Measurements from ENCODE around the gene OCA2.

Gene OCA2

DNA sequence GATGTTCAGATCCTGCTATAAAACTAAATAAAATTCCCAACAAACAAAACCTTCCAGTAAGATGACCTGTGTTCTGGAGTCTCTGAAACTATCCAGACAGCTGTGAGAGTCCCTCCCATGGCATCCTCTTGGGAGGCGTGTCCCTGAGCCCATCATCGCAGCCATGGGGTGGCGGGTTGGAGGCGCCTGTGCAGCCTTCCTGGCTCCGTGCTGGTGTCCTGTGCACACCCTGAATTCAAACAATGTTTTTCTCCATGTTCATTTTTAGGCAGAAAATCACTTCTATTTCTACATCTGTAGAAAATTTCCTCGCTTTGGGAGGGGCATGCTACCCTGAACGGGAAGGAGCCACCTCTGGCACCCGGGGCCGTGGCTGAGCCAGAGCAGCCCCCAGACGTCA lies 19.4 kb upstream of the OCA2 start:
- DNase-seq, result no peak

DNA sequence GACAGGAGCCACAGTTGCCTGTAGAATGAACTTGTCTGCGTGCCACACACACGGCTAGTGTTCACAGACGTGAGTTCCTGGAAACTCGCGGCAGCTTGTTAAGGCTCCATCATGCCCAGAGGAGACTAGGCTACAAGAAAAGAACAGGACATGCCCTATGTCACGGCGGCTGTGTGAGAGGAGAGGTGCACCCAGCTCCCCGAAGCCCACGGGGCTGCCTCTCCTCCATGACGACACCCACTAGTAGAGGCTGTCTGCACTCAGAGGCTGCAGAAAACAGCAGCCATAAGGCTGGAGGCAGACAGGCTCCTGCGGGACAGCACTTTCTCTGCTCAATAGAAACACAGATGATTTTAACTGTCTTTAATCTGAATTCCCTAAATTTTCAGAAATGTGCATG lies 19.0 kb upstream of the OCA2 start:
- DNase-seq, result no peak

DNA sequence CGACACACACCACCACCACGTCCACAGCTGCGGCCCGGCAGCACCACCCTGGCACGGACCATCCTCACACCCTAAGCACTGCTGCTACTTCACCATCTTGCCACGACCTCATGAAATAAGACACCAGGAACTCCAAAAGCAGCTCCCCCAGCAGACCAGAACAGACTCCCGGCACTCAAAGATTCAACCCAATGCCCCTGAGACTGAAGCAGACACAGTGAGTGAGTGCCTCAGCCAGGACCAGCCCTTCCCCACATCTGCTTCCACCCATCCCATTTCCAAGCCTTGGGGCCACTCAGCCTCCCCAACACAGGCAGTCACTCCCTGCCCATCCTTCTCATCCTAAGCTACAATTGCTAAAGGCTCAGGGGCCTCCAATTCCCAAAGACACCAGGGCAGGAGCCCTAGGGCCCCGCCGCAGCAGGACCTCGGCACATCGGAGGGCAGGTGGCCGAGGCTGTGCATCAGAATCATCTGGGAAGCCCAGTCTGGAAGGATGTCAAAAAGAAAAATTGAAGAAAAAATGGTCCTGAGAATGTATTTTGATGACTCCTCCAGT lies 18.4 kb upstream of the OCA2 start:
- no peak for DNase-seq

DNA sequence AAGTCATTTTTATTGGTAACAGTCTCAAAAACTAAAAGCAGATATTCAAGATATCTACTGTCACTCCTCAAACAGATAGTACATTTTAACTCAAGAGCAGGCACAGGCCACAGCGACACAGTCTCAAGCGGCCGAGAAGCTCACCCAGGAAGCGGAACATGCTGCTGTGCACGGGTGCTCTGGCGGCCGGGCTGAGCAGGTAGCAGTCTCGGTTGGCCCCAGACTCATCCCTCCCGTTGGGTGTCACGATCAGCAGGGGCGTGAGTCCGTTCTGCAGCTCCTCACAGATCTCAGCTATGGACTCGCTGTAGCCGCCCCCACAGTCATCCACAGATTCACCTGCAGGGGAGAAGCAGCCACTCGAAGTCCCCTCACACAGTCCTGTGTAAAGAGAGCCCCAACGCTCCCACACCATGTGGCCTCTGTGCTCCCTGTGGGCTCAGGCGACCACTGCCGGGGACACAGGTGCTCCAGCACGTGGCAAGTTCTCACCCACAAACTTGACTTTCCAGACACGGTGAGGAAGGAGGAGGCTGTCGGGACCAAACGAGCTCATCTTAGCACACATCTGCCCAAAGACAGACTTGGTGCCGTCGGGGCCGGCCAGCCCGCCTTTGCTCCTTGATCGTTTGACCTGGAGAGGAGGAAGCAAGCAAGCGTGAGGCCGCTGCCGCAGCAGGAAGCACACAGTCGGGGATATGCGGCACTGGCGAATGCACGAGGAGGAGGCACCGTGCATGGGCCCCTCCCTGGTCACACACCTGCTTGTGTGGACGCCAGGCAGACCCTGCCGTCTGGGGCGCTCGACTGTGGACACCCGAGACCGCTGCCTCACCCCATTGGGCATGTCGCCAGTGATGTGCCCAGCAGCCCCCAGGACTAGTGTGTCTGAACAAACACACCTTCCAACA lies 17.7 kb upstream of the OCA2 start:
- no peak for DNase-seq

DNA sequence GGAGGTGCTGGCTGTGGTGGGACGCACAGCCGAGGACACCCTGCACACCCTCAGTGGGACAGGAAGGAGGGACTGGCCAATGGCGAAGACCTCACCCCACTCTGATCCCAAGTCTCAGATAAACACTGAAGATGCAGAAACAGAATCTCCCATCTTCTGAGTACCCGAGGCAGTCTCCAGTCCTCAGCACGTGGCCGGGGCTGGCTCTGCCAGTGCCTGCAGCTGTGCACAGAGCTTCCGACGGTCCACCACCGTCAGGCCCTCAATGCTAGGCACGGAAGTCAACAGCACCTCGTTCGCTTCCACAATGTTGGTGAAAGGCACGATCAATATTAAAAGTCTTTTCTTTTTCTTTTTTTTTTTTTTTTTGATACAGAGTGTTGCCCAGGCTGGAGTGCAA lies 16.8 kb upstream of the OCA2 start:
- no peak for DNase-seq

DNA sequence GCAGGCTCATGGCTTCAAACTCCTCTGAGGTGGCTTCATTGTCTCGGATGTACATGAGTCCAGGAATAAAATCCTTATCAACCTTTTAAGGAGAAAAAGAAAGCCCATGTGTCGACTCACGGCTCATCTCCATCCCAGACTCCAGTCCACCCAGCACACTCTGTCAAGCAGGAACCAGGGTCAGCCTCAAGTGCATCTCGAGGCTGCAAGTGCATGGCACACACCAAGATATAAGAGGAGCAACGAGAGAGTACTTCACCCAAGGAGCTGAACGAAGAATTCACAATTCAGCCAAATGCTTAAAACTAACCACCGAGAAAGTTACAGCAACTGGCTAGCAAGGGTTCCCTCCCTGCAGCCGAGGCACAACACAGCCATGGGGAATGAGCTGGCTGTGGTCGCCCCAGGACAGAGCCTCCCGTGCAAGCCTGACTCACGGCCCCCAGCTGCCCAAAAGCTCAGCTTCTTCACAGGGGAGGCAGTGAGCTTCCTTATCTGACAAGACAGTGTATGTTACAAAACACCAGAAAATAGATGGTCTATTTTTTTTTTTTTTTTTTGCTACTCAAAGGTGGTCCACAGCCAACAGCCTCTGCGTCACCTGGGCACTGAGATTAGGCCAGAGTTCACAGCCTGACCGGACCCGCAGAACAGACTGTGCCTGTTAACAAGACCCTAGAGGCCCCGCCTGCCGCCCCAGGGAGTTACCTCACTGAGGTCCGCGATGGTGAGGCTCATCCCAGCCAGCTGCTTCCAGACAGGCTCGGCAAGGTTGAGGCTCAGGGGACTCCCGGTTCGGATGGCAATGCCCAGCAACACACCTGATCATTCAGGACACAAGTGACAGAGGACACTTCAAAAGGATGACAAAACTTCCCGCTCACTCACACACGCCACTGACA lies 15.9 kb upstream of the OCA2 start:
- no peak for DNase-seq

DNA sequence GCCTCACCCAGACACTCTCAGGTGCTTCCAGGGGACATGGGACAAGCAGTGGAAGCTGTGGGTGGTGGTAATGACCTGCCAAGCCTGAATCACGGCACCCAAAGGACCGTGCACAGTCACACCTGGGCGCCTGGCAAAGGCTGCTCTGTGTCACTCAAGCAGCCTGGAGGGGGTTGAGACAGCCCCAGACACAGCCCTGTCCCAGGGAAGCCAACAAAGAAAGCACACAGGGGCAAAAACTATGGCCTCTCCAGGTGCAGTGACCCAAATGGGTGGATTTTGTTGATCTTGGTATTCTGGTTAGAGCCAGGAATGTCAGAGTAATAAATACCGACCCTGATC lies 15.0 kb upstream of the OCA2 start:
- no peak for DNase-seq

DNA sequence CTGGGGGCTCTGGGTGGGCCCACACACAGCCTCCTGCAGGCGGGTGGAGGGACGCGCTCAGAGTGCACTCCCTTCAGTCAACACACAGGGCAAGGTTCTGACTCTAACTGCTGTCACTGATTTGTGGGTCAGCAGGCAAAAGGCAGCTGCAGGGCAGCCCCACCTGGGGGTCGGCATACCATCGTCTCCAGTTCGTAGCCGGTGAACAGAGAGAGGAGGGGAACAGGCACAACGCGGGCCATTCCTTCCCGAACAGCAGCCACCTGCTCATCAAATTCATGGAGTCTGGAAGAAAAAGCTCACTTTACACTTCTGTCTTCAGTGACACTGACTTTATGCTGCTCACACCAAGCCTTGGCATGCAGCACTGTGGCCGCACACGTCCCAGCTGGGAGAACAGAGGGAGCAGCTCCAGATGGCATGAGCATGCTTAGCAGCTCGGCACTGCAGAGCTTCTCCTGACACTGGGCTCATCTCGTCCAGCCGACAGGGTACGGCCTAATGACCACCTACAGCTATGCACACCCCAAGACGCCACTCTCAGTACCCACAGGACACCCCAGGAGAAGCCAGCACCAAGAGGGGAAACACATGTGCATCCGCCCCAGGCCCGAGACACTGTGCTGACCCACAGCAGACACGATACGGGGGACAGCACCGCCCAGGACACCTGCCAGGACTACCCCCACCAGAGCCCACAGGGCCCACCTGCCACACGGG lies 14.4 kb upstream of the OCA2 start:
- no peak for DNase-seq

DNA sequence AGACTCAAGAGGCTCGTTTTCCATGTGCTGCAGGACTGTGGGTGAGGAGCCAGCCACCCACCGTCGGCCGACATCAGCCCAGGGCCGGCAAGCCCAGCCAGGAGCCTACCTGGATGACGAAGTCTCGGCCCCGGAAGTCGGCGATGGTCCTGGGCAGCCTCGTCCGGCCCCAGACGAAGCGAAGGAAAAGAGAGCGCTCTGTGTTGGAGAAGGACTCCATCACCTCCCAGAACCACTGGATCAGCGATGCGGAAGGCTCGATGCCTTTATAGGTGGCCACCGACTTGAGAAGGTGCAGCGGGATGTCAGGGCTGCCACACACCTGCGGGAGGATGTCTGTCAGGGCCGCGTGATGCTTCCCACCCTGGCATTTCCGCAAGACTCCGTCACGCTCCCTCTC lies 13.8 kb upstream of the OCA2 start:
- no peak for DNase-seq

DNA sequence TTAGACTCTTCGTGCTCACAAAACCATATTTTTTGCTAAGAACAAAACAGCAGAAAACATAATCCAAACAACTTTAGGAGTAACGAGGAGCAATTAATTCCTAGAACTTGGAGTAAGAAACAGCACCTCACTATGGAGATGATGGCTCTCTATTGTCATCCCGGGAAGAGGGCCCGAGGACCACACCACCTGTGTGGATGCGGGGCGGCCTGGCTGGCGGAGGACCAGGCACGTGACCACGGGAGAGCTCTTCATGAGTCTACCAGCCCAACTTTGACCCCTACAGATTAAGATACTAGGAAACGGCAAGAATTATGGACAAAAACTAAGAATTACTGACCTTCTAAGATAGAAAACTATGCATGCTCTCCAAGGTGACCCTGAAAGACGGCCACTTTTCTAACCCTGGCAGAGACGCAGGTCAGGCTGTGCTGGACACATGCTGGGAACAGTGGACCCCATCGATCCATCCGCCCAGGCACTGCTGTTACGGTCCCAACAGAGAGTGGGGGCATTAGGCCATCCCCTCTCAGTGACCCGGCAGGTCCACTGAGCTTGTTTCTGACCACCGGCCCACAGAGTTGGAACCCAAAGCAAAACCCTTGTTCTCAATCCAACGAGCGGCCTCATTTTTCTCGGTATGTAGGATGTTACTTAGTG lies 13.1 kb upstream of the OCA2 start:
- no peak for DNase-seq

DNA sequence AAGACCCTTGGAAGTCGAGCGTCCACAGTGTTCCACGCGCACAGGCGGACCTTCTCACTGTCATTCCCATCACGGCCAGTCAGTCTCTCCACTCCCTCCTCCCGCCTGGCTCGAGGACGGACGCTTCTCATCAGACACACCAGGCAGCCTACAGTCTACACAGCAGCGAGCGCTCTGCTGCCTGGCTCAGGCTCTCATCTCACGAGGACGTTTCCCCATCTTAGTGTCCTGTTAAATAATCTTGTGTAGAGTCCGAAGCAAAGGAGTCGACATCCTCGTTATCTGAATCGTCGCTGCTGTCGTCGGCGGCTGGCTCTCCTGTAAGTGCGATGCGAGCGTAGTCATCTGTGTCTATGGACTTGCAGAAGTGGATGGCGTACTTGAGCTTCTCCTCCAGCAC lies 12.4 kb upstream of the OCA2 start:
- DNase-seq, result no peak

DNA sequence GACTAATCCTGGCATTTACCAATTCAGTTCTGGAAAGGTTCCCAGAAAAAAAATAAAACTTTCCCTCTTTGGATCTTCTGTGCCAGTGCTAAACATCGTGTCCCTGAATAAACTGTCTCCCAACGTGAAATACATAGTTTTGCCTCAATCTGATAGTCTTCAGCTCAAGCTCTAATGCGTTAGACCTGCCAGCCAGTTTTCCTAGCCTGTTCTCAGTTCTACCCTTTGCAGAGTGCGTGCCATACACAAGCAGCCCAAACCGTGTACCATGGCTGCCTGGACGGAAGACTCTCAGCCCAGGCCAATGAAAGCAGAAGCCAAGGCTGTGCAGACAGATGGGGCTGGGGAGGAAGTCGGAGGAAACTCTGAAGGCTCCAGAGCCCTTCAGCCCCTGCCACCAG lies 11.4 kb upstream of the OCA2 start:
- DNase-seq, result no peak

DNA sequence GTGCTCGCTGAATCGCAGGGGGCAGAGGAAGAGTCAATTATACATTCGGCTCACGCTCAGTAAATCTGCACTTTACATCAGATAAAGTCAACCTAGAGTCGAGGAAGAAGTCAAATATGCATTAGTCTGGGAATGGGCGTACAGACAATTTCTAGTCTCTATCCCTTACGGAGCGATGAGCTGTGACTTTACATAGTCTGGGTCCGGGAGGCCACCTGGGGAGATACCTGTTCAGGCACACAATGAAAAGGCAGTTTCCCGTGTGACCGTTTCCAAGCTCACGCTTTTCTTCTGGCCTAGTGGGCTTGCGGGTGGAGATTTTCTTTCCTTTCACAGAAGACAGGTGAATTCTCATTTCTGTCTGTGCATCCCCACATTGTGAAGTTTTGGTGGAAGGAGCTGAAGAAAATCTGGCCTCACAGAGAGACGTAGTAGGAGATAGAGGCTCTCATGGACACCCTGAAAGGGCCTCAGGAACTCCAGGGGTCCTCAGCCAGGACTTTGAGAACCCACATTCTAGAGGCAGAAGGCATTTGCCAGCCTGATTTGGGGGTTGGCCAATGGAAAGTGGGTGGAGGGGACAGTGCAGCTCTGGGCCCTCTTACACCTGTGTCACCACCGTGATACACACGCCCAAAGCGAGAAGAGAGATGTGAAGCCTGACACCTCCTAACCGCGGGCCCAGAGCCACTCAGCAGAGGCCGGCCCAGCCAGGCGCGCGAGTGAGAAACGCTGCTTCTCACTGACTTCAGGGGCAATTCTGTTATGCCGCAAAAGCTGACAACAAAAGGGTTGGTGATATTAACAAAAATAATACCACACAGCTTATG lies 10.7 kb upstream of the OCA2 start:
- DNase-seq, result no peak

DNA sequence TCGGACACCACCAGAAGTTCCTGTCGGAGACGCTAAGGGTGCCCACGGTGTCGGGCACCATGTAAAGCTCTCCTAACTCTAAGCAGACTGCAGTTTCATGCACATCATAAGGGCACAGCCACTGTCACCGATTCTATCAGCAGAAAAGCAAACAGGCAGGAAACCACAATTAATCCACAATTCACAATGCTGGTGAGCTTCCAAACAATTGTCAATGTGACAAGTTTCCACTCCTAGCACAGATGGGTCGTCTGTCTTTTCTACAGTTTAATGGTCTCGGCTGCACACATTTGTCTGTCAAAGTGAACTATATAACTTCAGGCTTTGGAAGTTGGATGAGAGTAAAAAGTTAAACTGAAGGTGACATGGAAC lies 8.8 kb upstream of the OCA2 start:
- peak; percentile 39 for DNase-seq

DNA sequence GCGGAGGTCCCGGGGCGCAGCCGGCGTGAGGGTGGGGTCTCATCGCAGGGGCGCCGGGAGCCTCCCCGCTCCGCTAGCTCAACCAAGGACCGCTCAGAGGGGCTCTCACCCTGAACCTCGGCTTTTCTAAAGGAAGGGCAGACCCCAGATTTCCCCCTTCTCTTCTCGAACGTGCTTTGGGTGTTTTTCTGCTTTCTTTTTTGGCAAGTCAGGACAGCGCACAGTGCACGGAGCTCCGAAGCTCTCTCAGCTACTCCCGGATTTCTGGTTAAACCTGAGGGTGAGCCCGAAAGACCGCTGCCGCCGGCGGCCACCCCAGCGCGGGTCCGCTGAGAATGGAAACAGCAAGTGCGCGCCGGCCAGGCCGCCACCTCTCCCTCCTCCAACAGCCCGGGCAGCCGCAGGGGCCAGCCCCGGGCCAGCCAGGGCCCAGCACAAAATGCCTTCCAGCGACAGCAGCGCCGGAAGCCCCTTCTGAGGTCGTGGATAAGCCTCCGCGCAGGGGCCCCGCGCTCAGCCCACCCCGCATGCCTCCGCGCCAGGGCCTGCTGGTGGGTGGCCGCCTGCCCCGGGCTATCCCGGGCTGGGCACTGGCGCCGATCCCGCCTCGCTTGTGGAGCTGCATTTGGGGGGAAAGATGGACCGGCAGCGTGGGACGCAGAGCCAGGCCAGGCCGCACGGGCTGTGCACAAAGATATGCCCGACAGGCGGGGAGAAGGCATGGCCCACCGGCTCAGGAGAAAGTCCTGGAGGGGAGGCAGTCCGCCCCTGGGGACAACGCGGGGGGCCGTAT lies 8.2 kb upstream of the OCA2 start:
- no peak for DNase-seq

DNA sequence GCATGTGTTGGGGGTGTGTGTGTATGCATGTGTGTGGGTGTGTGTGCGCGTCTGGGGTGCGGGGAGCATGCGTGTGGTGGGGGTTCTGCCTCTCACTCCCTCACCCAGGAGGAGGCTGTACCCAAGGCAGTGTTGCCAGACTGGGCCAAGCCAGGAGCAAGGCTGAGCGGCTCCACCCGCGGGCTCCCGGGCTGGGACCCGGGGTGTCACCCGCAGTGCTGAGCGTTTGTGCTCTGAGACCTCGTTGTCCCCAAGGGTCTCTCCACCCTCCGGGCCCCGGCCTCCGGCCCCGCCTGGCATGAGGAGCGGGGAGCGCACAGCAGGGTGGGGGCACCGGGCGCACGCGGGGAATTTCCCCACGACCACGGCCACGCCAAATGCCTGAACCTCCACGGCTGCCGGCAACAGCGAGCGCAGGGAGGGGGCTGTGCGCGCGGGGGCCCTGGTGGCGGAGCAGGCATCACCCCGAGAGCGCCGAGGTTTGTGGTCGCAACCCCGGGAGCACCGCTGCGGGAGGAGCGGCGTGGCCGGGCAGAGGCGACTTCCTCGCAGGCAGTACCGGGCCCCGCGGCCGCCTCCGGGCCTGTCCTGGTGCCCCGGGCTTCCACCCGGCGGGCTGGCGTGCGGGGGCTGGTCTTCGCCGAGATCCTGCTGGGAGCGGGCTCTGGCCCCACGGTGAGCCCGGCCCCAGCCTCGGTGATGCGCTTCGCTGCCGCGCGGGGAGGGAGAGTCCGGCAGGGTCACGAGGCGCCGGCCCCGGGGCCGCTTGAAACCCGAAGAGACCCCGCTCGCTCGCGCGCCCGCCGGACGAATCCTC lies 7.4 kb upstream of the OCA2 start:
- DNase-seq, result no peak

DNA sequence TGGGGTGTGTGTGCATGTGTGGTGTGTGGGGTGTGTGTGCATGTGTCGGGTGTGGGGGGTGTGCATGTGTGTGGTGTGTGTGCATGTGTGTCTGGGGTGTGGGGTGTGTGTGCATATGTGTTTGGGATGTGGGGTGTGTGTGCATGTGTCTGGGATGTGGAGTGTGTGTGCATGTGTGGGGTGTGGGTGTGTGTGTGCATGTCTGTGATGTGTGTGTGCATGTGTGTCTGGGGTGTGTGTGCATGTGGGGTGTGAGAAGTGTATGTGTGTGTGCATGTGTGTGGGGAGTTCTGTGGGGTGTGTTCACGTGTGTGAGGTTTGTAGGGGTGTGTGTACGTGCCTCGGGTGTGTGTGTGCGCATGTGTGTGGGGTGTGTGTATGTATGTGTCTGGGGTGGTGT lies 6.7 kb upstream of the OCA2 start:
- no peak for DNase-seq

DNA sequence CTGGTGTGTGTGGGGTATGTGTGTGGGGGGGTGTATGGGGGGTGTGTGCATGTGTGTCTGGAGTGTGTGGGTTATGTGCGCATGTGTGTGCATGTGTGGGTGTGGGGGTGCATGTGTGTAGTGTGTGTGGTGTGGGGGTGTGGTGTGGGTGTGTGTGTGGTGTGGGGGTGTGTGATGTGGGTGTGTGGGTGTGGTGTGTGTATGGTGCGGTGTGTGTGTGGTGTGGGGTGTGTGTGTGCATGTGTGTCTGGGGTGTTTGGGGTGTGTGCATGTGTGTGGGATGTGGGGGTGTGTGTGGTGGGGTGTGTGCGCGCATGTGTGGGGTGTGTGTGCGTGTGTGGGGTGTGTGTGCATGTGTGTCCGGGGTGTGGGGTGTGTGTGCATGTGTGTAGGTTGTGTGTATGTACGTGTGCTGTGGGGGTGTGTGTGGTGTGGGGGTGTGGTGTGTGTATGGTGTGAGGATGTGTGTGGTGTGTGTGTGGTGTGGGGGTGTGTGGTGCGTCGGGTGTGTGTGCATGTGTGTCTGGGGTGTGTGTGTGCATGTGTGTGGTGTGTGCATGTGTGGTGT lies 6.2 kb upstream of the OCA2 start:
- DNase-seq, result no peak

DNA sequence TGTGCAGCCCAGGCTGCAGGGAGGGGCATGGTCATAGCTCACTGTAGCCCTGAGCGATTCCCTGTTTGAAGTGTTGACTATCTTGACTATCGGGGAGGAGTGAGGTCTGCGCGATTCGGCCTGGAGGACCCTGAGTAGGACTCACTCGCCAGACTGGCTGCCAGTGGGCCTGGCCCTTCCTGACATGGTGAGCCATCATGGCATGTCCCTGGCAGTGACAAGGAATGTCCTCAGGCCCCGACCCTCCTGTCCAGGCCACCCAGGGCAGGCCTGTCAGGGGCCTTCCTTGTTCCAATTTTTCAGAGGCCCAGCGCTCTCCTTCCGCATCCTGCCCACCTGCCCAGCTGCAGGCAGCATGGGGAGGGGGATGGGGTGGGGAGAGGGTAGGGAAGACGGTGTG lies 5.2 kb upstream of the OCA2 start:
- no peak for DNase-seq

DNA sequence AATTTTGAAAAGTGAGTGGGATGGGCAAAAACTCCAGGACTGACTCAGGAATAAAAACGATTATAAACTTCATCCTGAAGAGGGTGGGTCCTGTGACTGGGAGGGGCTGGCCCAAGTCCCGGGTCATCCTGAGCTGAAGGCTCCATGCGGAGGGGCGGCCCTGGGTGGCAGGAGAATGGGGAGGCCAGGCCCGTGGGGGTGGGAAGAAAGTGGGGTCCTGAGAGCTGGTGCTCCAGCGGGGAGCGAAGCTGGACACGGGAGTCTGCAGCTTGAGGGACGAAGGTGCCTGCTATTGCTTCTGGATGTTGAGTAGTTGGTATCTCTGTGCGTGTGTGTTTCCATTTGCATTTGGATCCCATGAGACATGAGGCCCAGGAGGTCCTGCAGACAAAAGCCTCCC lies 4.7 kb upstream of the OCA2 start:
- no peak for DNase-seq
